Gastrocnemius medialis (tissue), 4 donors: Measurements from ENCODE around the gene GLIPR1.

Experiments used
- CTCF ChIP-seq, 5 experiments: fragments of 450-650 bp in 3 of 5; fragments of 200-600 bp in 2 of 5; sonication (generic) in 2 of 5; IDR thresholded peaks in 4 of 5; conservative IDR thresholded peaks in 1 of 5; 1 replicate in 4 of 5; 2 replicates in 1 of 5; pipeline ENCODE4 v1.5.1; 2016 to 2019; ENCODE audit warnings: antibody characterized with exemption in 5 of 5, mild to moderate bottlenecking in 3 of 5, moderate library complexity in 3 of 5
- POLR2A ChIP-seq, 2 donors: fragments of 450-650 bp; IDR thresholded peaks; one replicate each; pipeline ENCODE4 v1.6.1; 2017; ENCODE audit warnings: antibody characterized with exemption in 2 of 2, mild to moderate bottlenecking in 2 of 2, moderate library complexity in 2 of 2

- TF ChIP-seq CTCF (IDR thresholded peaks at IDR 0.05 in 4 of 5, conservative IDR thresholded peaks at IDR 0.05 in 1 of 5): no peak
- TF ChIP-seq POLR2A (IDR thresholded peaks at IDR 0.05): no peak
Measured at GRCh38 chr12:75478116-75478794, 2.3 kb upstream of the GLIPR1 start.
